ENCODE measurements around the gene PLEKHM1. TPM values are rescaled to one million over a fixed set of nuclear protein-coding genes. Genes with fewer than 3 reads are reported as not detected.

The PLEKHM1 gene
- total RNA-seq, 2 experiments from 2014 or later = 25.7 to 26.3 TPM

GRCh38 chr17:45430006-45430737 is 60.3 kb downstream of the PLEKHM1 start:
- ChIA-PET POLR2A (no interaction called here), CTCF (interaction anchor here (0.6 kb wide), 1 partner anchor 211 kb away, joined by 3 read pairs; no protein-coding TSS in a partner anchor)

DNA sequence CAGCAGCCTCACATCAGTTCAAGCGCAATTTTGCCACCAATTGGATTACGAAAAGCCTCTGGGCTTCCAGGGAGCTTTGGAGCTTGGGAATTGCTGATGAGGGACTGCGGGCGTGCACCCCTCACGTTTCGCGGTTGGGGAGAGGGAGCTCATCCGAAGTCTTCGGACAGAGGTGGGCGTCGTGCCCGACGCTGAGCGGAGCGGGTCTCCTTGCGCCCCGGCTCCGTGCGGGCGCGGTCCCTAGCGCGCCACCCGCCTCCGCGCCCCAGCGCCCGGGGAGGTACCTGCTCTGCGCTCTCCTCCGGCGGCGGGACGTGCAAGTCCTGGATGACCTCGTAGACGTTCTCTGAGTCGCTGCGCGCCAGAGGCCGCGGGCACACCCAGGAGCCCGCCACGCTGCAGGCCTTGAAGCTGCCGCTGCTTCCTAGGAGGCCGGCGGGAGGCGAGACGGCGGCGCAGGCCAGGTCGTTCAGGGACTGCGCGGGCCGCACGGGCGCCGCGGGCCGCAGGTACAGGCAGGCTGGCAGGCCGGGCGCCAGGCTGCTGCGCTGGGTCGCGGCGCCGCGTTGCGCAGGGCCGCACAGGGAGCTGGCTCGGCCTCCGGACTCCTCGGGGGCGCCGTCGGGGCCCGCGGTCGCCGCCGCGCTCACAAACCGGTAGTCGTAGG is 61.0 kb downstream of the PLEKHM1 start:
- POLR2A ChIA-PET = no interaction called here

GRCh38 chr17:45428931-45429338 is 61.6 kb downstream of the PLEKHM1 start:
- POLR2A ChIA-PET = no interaction called here
- CTCF ChIA-PET = interaction anchor here (0.6 to 2.5 kb wide), 2 partner anchors 20 to 958 kb away, joined by 3 to 7 read pairs; no protein-coding TSS in a partner anchor

More for the DNA sequence above, 61.0 kb downstream of the PLEKHM1 start:
- CTCF ChIA-PET = interaction anchor here (2.5 kb wide), 1 partner anchor 21 kb away, joined by 7 read pairs; no protein-coding TSS in a partner anchor

DNA sequence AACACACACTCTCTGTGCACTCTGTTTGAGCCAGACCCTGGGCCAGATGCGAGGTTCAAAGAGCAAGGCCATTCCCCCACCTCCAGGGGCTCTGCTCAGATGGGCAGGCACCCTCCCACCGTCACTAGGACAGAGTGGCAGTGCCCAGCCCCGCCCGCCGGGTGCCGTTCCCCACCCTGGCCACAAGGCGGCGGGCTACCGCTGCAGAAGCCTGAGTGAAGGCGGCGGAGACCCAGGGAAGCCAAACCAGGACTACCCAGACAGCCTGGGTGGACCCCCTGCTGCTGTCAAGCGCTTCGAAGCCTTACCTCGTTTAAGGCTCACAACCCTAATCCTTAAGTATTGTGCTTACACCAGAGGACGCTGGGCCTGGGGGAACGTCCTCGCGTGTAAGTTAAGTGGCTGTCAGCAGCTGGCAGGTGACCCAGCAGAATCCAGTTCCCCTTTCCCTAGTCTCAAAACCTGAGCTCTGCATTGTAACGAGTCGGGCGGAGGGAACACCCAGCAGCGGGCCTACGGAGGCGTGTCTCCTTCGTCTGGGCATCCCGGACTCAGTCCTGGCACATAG is 62.4 kb downstream of the PLEKHM1 start:
- CTCF ChIA-PET = interaction anchor here (0.6 to 2.5 kb wide), 3 partner anchors 15 to 958 kb away, joined by 3 to 7 read pairs (median 3); no protein-coding TSS in a partner anchor
- POLR2A ChIA-PET = interaction anchor here (0.6 kb wide), 1 partner anchor 58 kb away, joined by 3 read pairs; no protein-coding TSS in a partner anchor

DNA sequence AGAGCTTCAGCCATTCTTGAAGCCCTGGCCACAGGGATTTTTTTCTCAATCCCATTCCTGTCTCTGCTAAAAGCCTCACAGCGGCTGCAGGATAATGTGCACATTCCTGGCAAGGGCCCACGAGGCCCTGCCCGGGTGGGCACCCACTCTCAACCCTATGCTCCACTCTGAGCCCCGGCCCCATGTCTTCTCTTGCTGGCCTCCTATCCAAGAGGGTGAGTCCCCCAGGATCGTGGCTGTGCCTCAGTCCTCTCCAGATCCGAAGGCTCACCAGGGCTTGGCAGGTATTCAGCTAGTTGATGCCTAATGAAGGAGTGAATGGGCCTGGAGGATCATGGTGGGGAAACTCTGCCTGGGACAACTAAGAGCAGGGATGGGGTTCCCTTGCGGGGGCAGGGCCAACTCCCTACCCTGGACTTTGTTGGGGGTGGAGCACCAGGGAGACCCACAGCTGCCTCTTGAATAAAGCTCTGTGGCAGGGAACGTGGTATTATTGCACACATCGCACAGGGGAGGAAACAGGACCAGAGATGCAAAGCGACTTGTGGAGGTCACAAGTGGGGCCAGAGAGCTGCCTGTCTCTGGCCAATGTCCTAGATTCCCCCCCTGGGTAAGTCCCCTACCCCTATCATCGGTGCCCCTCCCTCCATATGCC is 63.2 kb downstream of the PLEKHM1 start:
- ChIA-PET POLR2A (interaction anchor here (0.6 kb wide), 1 partner anchor 59 kb away, joined by 3 read pairs; no protein-coding TSS in a partner anchor), CTCF (interaction anchor here (0.7 to 2.5 kb wide), 4 partner anchors 14 to 208 kb away, joined by 3 to 7 read pairs (median 4); no protein-coding TSS in a partner anchor)

GRCh38 chr17:45426561-45426960 is 64.0 kb downstream of the PLEKHM1 start:
- ChIA-PET POLR2A (no interaction called here), CTCF (interaction anchor here (0.7 to 1.6 kb wide), 4 partner anchors 13 to 207 kb away, joined by 3 to 4 read pairs (median 3); no protein-coding TSS in a partner anchor)

DNA sequence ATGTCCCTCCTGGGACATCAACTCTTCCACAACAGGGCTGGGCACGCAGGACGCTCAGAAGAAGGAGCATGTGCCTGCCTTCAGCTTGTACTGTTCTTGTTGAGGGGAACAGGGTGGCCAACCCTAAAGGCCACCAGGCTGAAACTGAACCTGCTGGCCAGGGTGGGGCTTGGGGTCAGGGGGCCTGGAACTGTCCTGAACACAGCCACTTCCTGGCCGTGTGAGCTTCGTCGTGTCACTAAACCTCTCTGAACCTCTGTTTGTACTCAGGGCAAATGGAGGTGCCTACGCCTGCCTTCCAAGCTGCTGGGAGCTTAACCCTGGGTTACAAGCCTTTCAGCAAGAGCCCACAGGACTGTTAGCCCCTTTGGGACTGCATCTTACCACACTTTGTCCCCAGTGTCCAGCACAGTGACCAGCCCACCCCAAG is 64.5 kb downstream of the PLEKHM1 start:
- POLR2A ChIA-PET = no interaction called here

GRCh38 chr17:45425125-45425983 is 65.2 kb downstream of the PLEKHM1 start:
- CTCF ChIA-PET = interaction anchor here (0.9 to 1.4 kb wide), 2 partner anchors 148 to 206 kb away, joined by 3 to 4 read pairs; no protein-coding TSS in a partner anchor
- POLR2A ChIA-PET = no interaction called here

More for the DNA sequence above, 64.5 kb downstream of the PLEKHM1 start:
- CTCF ChIA-PET = interaction anchor here (0.8 to 1.4 kb wide), 3 partner anchors 36 to 207 kb away, joined by 3 to 4 read pairs (median 3); no protein-coding TSS in a partner anchor

- CTCF ChIA-PET = interaction anchor here (0.5 to 0.6 kb wide), 2 partner anchors 139 to 168 kb away, joined by 3 to 4 read pairs; no protein-coding TSS in a partner anchor
- POLR2A ChIA-PET = no interaction called here
Observed at GRCh38 chr17:45424769-45425124, 65.8 kb downstream of the PLEKHM1 start.

DNA sequence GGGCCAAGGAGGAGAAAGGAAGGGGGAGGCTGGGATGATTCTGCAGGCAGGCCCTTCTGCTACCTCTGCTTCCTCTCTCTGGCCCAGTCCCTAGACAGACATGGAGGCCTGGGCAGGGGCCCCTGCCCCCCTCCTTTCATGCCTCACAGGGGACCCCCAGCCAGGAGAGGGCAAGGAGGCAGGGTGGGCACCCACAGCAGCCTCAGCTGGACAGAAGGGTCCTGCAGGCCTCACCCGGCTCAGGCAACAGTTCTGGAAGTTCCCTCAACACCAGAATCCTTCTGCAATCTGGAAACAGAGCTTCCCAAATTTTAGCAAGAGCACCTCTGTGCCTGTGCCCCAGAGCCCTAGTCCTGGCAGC is 66.6 kb downstream of the PLEKHM1 start:
- CTCF ChIA-PET = interaction anchor here (0.6 kb wide), 1 partner anchor 224 kb away, joined by 3 read pairs; no protein-coding TSS in a partner anchor

DNA sequence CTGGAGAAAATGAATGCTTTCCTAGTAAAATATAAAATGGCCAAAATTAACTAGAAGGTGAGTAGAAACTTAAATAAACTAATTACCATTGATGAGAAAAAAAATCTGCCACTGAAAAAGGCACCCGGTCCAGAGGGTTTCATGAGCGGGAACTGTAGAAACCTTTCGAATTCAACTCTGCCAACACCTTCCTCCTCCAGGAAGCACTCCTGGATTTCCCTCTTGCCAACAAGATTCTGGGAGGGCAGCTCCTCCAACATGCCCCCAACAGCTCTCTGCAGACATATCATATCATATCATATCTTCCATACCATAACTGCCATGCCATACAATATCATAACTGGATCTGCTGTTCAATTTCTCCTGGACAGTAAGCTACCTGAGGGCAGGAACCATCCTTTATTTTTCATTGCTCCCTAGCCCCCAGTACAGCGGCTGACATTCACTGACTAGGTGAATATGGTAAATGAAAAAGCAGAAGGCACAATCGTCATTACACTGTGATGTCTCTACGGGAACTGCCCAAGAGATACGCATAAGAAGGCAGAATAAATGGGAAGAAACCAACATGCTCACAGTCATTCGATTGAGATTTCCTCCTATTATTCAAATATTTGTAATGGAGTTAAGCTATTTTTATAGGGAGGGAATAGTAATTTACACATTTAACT is 67.1 kb downstream of the PLEKHM1 start:
- ChIA-PET POLR2A (no interaction called here), CTCF (interaction anchor here (0.6 kb wide), 1 partner anchor 224 kb away, joined by 3 read pairs; no protein-coding TSS in a partner anchor)

More for the DNA sequence above, 66.6 kb downstream of the PLEKHM1 start:
- POLR2A ChIA-PET = no interaction called here

- ChIA-PET CTCF (interaction anchor here (0.7 kb wide), 1 partner anchor 423 kb away, joined by 3 read pairs; no protein-coding TSS in a partner anchor), POLR2A (no interaction called here)
Observed at GRCh38 chr17:45414990-45415881, 75.3 kb downstream of the PLEKHM1 start.

DNA sequence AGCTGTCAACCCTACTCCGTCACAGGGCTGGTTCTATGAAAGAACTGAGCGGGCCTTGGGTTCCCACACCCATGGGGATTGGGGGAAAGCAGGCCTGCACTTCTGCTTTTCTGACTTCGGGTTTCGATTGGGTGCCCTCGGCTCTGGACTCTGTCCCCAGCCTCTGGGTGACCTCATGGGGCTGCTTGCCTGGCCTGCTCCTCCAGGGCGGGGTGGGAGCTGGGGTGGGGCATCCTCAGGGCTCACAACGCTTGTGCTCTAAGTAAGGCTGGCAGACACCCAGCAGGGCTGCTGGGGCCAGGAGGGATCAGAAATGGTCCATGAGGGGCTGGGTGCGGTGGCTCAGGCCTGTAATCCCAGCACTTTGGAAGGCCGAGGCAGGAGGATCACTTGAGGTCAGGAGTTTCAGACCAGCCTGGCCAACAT is 77.0 kb downstream of the PLEKHM1 start:
- POLR2A ChIA-PET = interaction anchor here (0.5 kb wide), 1 partner anchor 304 kb away, joined by 3 read pairs; no protein-coding TSS in a partner anchor
- CTCF ChIA-PET = interaction anchor here (1.4 kb wide), 1 partner anchor 14 kb away, joined by 3 read pairs; no protein-coding TSS in a partner anchor

GRCh38 chr17:45411348-45412105 is 79.0 kb downstream of the PLEKHM1 start:
- CTCF ChIA-PET = no interaction called here
- POLR2A ChIA-PET = no interaction called here

GRCh38 chr17:45410144-45411091 is 80.1 kb downstream of the PLEKHM1 start:
- ChIA-PET POLR2A (interaction anchor here (0.9 kb wide), 1 partner anchor 18 kb away, joined by 4 read pairs; no protein-coding TSS in a partner anchor), CTCF (interaction anchor here (0.7 kb wide), 1 partner anchor 135 kb away, joined by 4 read pairs; no protein-coding TSS in a partner anchor)
